Measurements from ENCODE around the gene FBXW12.

Gene FBXW12

DNA sequence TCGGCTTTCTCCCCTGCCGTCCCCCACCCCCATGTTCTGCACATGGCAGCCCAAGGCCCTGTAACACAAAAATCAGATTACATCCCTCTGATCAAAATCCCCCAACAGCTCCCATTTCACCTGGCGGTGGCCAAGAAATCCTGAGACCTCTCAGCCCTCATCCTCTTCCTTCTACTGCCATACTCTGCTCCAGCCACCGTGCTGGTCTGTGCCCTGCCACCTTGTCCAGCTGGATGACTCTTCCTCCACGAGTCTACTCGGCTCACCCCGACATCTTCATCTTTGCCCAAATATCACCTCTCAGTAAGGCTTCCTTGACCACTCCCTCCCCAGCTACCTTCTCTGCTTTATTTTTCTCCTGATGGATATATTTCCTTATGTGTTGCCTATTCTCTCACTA, 64.8 kb downstream of the FBXW12 start:
- DNase-seq: no peak

GRCh38 chr3:48437812-48438211, 65.8 kb downstream of the FBXW12 start:
- DNase-seq: no peak

- DNase-seq: peak; percentile 98
Observed at GRCh38 chr3:48439820-48440589, 68.0 kb downstream of the FBXW12 start, which contains the start of the genes CCDC51 and TMA7. Gene CCDC51 (minus strand): TSS chr3:48440119. CDS start chr3:48435128, 4,991 bp downstream. Gene TMA7 (plus strand): TSS chr3:48440257. CDS start chr3:48440297, 40 bp downstream.

DNA sequence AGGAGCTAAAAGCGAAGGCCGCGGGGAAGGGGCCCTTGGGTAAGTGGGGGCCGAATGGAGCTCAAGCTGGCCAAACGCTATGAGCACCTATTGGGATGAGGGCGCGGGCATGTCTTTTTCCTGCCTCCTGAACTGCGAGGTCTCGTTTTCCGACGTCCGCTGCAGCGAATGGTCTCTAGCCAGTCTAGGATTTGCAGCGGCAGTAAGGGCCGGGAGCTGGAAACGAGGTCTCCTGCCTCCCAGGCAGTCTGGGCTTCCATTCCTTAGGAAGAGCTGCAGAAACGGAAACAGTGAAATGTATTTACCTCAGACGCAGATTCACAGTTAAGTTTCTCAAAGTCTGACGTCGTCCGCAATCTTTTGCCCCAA, 68.6 kb downstream of the FBXW12 start:
- peak; percentile 39 for DNase-seq

DNA sequence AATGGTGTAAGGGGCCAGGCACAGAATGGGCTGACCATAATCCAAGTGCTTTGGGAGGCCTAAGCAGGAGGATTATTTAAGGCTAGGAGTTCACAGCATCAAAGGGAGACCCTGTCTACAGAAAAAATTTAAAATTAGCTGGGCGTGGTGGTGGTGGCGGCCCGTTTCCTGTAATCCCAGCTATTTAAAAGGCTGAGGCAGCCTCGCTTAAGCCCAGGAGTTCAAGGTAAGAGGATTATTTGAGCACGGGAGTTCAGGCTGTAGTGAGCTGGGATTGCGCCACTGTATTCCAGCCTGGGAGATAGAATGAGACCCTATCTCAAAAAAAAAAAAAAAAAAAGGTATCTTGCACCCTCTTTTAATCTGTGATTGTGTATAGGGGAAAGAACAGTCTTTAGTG, 69.9 kb downstream of the FBXW12 start:
- DNase-seq: no peak
